Lung (tissue), 12 donors: Measurements from ENCODE around the gene ANGPTL1. TPM values are rescaled to one million over a fixed set of nuclear protein-coding genes. Genes with fewer than 3 reads are reported as not detected.

Experiments
- ATAC-seq: fragments of 200-7000 bp; cut with Tn5 transposase; one replicate; pipeline ENCODE4 v1.9.1; 2020; ENCODE audit warnings: moderate number of reproducible peaks; ENCODE audit not compliant: insufficient read depth, low FRiP score
- DNase-seq, 3 donors: peaks; one replicate each; pipeline ENCODE4 v3.0.0-alpha.2; 2013 to 2017
- H3K27ac ChIP-seq, 2 donors: one replicate each; pipeline ENCODE4 v1.5.1; 2013; ENCODE audit warnings: mild to moderate bottlenecking in 2 of 2, moderate library complexity in 2 of 2, control low read depth in 1 of 2, inconsistent platforms in 1 of 2, low read depth in 1 of 2, low read length in 1 of 2
- H3K27me3 ChIP-seq, 3 donors: one replicate each; pipeline ENCODE4 v1.5.1; 2013; ENCODE audit warnings: low read length in 2 of 3; ENCODE audit not compliant: control insufficient read depth in 3 of 3, insufficient read depth in 3 of 3
- H3K36me3 ChIP-seq, 4 donors: one replicate each; pipeline ENCODE4 v1.5.1; 2013; ENCODE audit warnings: low read length in 4 of 4, mild to moderate bottlenecking in 1 of 4, moderate library complexity in 1 of 4; ENCODE audit not compliant: control insufficient read depth in 4 of 4, insufficient read depth in 4 of 4
- H3K4me1 ChIP-seq, 5 donors: one replicate each; pipeline ENCODE4 v1.5.1; 2013; ENCODE audit warnings: low read length in 5 of 5, mild to moderate bottlenecking in 2 of 5, moderate library complexity in 1 of 5; ENCODE audit not compliant: control insufficient read depth in 5 of 5, insufficient read depth in 5 of 5
- H3K4me3 ChIP-seq: one replicate; pipeline ENCODE4 v1.5.1; 2013; ENCODE audit warnings: mild to moderate bottlenecking, control low read depth, moderate library complexity
- H3K9ac ChIP-seq, 2 donors: one replicate each; pipeline ENCODE4 v1.5.1; 2013; ENCODE audit warnings: low read length in 2 of 2, control low read depth in 1 of 2; ENCODE audit not compliant: insufficient read depth in 1 of 2
- H3K9me3 ChIP-seq, 4 donors: one replicate each; pipeline ENCODE4 v1.5.1; 2013; ENCODE audit warnings: low read length in 3 of 4, mild to moderate bottlenecking in 1 of 4, moderate library complexity in 1 of 4; ENCODE audit not compliant: control insufficient read depth in 4 of 4, insufficient read depth in 3 of 4
- WGBS, 2 donors: extraction: QIAGEN DNeasy Blood & Tissue Kit; methylation state at CpG; one replicate each; pipeline ENCODE4 v1.1.7; 2013; 5-methylcytosine and 5-hydroxymethylcytosine counted together
- polyA plus RNA-seq, 2 donors: library from polyadenylated mRNA; stranded (reverse); fragments of 200-250 nt; gene quantifications; one replicate each; pipeline ENCODE4 v1.2.1, GENCODE V29; 2013
- total RNA-seq, 2 donors: library from RNA; depleted of rRNA in 1 of 2; stranded (reverse); fragments of >200 nt in 1 of 2; gene quantifications; one replicate each; pipeline ENCODE4 v1.2.1, GENCODE V29; 2014 to 2021
- TF ChIP-seq, protein P1 (sequence below): IDR thresholded peaks from 2 replicates; pipeline ENCODE4 v1.5.1; 2012; ENCODE audit warnings: mild to moderate bottlenecking; ENCODE audit errors: control extremely low read depth, extremely low read depth
- donor health status: control.
- donor health status: control.
- donor health status: Bipolar disorder and iron deficiency.
- donor health status: healthy.
- donor health status: DM: yes; HTN: yes; CAD: no.

ANGPTL1 gene
- total and polyA plus RNA-seq, 4 donors, result 2.6 to 24.3 (median 14.0) TPM

DNA sequence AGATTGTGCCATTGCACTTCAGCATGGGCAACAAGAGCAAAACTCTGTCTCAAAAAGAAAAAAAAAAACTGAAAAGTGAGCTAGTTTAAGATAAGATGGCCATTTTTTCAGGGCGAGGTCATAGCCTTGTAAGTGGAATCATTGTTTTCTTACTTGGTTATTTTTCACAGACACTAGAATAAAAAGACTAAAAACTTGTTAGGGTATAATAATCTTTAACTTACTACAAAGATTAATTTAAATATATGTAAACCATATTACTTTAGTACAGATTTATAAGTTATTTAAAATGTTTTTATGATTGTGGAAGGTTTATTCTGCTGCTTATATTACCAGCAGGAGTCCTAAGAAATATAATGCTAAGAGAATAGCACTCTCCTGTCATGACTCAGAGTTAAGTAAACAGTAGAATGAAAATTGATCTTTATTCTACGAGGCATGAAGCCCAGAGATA is 23.5 kb downstream of the ANGPTL1 start:
- H3K4me3 ChIP-seq, result no peak overlapping the region
- no peaks in the 10 kb centered on the region for H3K4me1 ChIP-seq
- DNase-seq (no peak), ATAC-seq (no peak)
- TF ChIP-seq, protein P1, sequence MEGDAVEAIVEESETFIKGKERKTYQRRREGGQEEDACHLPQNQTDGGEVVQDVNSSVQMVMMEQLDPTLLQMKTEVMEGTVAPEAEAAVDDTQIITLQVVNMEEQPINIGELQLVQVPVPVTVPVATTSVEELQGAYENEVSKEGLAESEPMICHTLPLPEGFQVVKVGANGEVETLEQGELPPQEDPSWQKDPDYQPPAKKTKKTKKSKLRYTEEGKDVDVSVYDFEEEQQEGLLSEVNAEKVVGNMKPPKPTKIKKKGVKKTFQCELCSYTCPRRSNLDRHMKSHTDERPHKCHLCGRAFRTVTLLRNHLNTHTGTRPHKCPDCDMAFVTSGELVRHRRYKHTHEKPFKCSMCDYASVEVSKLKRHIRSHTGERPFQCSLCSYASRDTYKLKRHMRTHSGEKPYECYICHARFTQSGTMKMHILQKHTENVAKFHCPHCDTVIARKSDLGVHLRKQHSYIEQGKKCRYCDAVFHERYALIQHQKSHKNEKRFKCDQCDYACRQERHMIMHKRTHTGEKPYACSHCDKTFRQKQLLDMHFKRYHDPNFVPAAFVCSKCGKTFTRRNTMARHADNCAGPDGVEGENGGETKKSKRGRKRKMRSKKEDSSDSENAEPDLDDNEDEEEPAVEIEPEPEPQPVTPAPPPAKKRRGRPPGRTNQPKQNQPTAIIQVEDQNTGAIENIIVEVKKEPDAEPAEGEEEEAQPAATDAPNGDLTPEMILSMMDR, result no peak
- H3K27ac ChIP-seq, result no peak overlapping the region
- no peaks in the 10 kb centered on the region for H3K9me3 ChIP-seq
- H3K9ac ChIP-seq, result no peak overlapping the region
- WGBS, 2 donors, result 64 to 87% methylated on average over 2 of the region's 2 CpGs
- H3K27me3 ChIP-seq, result no peaks in the 10 kb centered on the region
- peaks cover 0 to 2% (median under 1%) of the 10 kb centered on the region in 4 donors for H3K36me3 ChIP-seq

DNA sequence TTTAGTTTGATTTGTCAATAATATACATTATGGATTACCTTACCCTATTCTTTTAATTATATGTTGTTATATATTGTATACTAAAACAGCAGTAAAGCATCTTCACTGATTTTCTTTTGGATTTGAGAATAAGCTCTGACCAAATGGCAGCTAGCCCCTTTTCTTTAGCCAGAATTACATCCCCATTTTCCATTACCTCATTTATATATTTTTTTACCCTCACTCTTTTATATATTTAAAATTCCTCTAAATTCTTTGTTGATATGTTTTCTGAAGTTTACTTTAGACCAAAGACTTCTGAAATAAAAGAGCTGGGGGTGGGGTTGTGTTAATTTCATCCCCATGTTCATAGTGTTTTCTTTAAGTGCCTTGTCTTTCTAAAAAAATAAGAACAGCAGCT is 24.6 kb downstream of the ANGPTL1 start:
- Histone ChIP-seq H3K9ac (no peak overlapping the region), H3K4me3 (no peak overlapping the region), H3K36me3 (peaks cover 0 to 2% (median under 1%) of the 10 kb centered on the region in 4 donors), H3K27ac (no peak overlapping the region), H3K4me1 (no peaks in the 10 kb centered on the region), H3K9me3 (no peaks in the 10 kb centered on the region), H3K27me3 (no peaks in the 10 kb centered on the region)
- DNase-seq, result no peak
- ATAC-seq, result no peak
- TF ChIP-seq, protein P1, result no peak

DNA sequence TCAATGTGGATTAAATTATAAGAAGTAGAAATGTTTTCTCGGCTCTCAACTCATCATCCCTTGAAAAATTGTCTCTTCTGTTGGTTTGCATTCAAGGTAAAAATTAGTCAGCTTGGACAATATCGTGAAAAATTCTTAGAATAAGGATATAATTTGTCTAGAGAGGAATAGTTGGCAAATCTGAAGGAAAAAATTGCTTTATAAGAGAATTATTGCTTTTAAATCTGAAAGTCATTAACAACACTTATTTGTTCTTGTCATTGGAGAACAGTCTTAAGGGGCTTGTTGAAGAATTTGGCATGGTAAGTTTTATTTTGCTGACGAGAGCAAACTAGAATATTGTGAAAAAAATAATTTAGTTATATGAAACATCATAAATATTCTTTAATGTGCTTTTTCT is 26.4 kb downstream of the ANGPTL1 start:
- no peak for DNase-seq
- H3K36me3 ChIP-seq, result peaks cover 0 to 2% (median 0%) of the 10 kb centered on the region in 4 donors
- H3K9me3 ChIP-seq, result no peaks in the 10 kb centered on the region
- H3K9ac ChIP-seq, result no peak overlapping the region
- no peak overlapping the region for H3K4me3 ChIP-seq
- no peaks in the 10 kb centered on the region for H3K27me3 ChIP-seq
- TF ChIP-seq, protein P1, result no peak
- H3K27ac ChIP-seq, result no peak overlapping the region
- WGBS, 2 donors, result 85 to 87% methylated on average over 3 of the region's 3 CpGs
- no peaks in the 10 kb centered on the region for H3K4me1 ChIP-seq
- no peak for ATAC-seq

DNA sequence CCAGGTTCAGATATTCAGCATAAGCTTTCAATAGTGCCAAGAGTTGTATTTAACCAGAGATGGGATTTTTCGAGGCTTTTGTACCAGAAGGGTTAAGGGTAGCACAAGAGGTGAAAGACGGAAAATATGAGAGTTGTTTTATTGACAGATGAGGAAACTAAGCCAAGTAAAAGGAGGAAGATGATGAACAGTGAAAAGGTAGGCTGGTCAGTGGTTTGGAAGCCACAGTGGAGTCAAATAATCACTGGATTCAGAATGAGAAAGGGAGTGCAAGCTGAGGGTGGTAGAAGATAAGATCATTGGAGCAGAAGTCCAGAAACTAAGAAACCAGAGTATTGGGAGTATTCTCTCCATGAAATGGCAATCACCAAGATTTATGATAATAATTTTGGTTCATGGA is 45.7 kb downstream of the ANGPTL1 start:
- Histone ChIP-seq H3K36me3 (no peaks in the 10 kb centered on the region), H3K27me3 (no peaks in the 10 kb centered on the region), H3K4me3 (no peak overlapping the region), H3K4me1 (no peaks in the 10 kb centered on the region), H3K27ac (no peak overlapping the region), H3K9me3 (no peaks in the 10 kb centered on the region), H3K9ac (no peak overlapping the region)
- ATAC-seq (no peak), DNase-seq (no peak)
- WGBS, 2 donors, result 91 to 92% methylated on average over 2 of the region's 2 CpGs
- TF ChIP-seq, protein P1, result no peak
